ENCODE measurements around the gene ANKRD40.

DNA sequence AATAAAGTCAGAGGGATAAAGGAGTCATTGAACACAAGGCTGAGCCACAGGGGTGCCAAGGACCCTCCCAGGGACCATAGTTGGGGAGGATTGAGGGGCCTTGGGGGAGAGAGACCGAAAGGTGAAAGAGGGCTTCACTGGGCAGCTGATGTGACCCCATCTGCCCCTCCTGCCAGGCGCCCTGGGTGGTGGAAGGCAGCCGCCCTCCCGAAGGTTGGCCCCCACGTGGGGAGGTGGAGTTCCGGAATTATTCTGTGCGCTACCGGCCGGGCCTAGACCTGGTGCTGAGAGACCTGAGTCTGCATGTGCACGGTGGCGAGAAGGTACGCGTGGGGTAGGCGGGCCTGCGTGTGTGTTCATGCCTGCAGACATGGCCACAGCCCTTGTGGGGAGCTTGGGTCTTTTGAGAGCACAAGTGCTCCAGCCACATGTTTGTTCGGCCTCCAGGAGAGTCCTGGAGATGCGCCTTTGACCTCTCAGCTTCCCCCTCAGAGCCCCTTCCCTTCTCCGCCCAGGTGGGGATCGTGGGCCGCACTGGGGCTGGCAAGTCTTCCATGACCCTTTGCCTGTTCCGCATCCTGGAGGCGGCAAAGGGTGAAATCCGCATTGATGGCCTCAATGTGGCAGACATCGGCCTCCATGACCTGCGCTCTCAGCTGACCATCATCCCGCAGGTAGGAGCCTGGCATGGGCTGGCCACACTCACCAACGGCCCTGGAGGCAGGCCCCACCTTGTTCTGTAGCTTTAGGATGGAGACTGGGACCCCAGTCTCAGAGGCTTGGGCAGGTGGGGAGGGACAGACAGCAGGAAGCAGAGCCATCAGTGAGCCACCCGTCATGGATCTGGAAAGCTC is 24.1 kb downstream of the ANKRD40 start:
- TF ChIP-seq, protein P1, sequence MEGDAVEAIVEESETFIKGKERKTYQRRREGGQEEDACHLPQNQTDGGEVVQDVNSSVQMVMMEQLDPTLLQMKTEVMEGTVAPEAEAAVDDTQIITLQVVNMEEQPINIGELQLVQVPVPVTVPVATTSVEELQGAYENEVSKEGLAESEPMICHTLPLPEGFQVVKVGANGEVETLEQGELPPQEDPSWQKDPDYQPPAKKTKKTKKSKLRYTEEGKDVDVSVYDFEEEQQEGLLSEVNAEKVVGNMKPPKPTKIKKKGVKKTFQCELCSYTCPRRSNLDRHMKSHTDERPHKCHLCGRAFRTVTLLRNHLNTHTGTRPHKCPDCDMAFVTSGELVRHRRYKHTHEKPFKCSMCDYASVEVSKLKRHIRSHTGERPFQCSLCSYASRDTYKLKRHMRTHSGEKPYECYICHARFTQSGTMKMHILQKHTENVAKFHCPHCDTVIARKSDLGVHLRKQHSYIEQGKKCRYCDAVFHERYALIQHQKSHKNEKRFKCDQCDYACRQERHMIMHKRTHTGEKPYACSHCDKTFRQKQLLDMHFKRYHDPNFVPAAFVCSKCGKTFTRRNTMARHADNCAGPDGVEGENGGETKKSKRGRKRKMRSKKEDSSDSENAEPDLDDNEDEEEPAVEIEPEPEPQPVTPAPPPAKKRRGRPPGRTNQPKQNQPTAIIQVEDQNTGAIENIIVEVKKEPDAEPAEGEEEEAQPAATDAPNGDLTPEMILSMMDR (IDR thresholded peaks at IDR 0.05 in 8 of 11, conservative IDR thresholded peaks at IDR 0.05 in 3 of 11): no peak
- TF ChIP-seq POLR2A (IDR thresholded peaks at IDR 0.05): no peak
